ENCODE measurements around the gene RNFT2.

Gene RNFT2

GRCh38 chr12:116874324-116874995 is 136.3 kb downstream of the RNFT2 start:
- DNase-seq = no peak
- Histone ChIP-seq H3K9me3 (no peaks in the 10 kb centered on the region; the same call in 1 of the 2 replicates), H3K4me1 (no peaks in the 10 kb centered on the region), H3K27me3 (peaks cover 22% of the 10 kb centered on the region), H3K36me3 (no peaks in the 10 kb centered on the region), H3K4me3 (ENCODE audit: low read depth, low read length) (no peak overlapping the region)
- TF ChIP-seq CTCF (IDR thresholded peaks at IDR 0.05; ENCODE audit: low read depth, low read length) = no peak

- no peaks in the 10 kb centered on the region for H3K4me1 ChIP-seq
- peak; percentile 18 for DNase-seq
- no peaks in the 10 kb centered on the region for H3K36me3 ChIP-seq
- peaks cover 40% of the 10 kb centered on the region for H3K27me3 ChIP-seq
- no peaks in the 10 kb centered on the region; the same call in 1 of the 2 replicates for H3K9me3 ChIP-seq
- no peak overlapping the region for H3K4me3 ChIP-seq (ENCODE audit: low read depth, low read length)
- TF ChIP-seq CTCF (IDR thresholded peaks at IDR 0.05; ENCODE audit: low read depth, low read length) = no peak
These were observed 138.2 kb downstream of the RNFT2 start for GRCh38 chr12:116876151-116876869.

- Histone ChIP-seq H3K9me3 (no peaks in the 10 kb centered on the region; the same call in 1 of the 2 replicates), H3K4me3 (ENCODE audit: low read depth, low read length) (peak overlapping the region; percentile 63), H3K36me3 (no peaks in the 10 kb centered on the region), H3K4me1 (no peaks in the 10 kb centered on the region), H3K27me3 (peaks cover 64% of the 10 kb centered on the region)
- no peak for TF ChIP-seq CTCF (IDR thresholded peaks at IDR 0.05; ENCODE audit: low read depth, low read length)
- DNase-seq = no peak
These were observed 140.7 kb downstream of the RNFT2 start for GRCh38 chr12:116878567-116879508.

GRCh38 chr12:116879509-116880212 is 141.5 kb downstream of the RNFT2 start:
- Histone ChIP-seq H3K27me3 (peaks cover 66% of the 10 kb centered on the region), H3K9me3 (no peaks in the 10 kb centered on the region; the same call in 1 of the 2 replicates), H3K36me3 (no peaks in the 10 kb centered on the region), H3K4me3 (ENCODE audit: low read depth, low read length) (peak overlapping the region; percentile 63), H3K4me1 (0 out of 2 replicates have a peak, but pooled peaks cover under 1% of the 10 kb centered on the region)
- no peak for TF ChIP-seq CTCF (IDR thresholded peaks at IDR 0.05; ENCODE audit: low read depth, low read length)
- no peak for DNase-seq

- Histone ChIP-seq H3K36me3 (no peaks in the 10 kb centered on the region), H3K27me3 (peaks cover 66% of the 10 kb centered on the region), H3K4me3 (ENCODE audit: low read depth, low read length) (peak overlapping the region; percentile 63), H3K4me1 (0 out of 2 replicates have a peak, but pooled peaks cover 3% of the 10 kb centered on the region), H3K9me3 (no peaks in the 10 kb centered on the region; the same call in 1 of the 2 replicates)
- no peak for TF ChIP-seq CTCF (IDR thresholded peaks at IDR 0.05; ENCODE audit: low read depth, low read length)
- DNase-seq = no peak
These were observed 142.2 kb downstream of the RNFT2 start for GRCh38 chr12:116880213-116880816.

Measured in BE2C (cell line).